Breast epithelium (tissue), 3 donors: ENCODE measurements around the gene KCNN3.

ENCODE experiments used
- POLR2AphosphoS5 ChIP-seq, 3 donors: sonication (generic); formaldehyde crosslinking; IDR thresholded peaks; one replicate each; pipeline ENCODE4 v1.6.1; 2017; ENCODE audit warnings: antibody characterized with exemption in 3 of 3
- TF ChIP-seq, protein P1 (sequence below), 3 donors: fragments of 450-650 bp; IDR thresholded peaks; one replicate each; pipeline ENCODE4 v1.5.1; 2016 to 2017; ENCODE audit warnings: antibody characterized with exemption in 3 of 3, mild to moderate bottlenecking in 3 of 3, moderate library complexity in 3 of 3

DNA sequence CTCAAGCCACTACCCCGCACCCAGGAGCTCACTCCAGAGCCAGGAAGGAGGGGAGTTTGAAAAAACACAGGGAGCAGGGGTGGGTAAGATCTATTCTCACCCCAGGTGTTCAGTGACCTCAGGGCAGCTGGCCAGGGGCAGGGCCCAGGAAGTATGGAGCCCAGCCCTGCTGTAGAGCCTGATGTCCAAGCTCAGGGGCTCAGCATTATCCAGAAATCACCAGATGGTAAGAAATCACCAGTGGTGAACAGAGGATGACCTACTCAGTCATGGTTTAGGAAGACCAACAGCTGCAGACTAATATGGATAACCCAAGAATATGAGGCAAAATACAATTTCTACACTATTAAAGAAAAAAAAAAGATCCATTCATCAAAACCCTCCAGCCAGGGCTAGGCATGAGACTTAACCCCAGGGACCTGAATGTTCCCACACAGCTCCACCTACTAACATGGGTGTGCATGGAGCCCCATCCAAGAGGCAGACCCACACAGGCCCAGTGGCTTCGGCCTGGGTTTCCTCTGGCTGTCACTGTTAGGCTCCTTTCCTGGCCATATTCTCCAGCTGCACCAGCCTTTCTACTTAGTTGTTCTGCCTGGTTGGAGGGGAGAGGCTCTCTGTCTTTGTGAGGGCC lies 67.6 kb downstream of the KCNN3 start:
- TF ChIP-seq POLR2AphosphoS5 (IDR thresholded peaks at IDR 0.05): no peak
- TF ChIP-seq, protein P1, sequence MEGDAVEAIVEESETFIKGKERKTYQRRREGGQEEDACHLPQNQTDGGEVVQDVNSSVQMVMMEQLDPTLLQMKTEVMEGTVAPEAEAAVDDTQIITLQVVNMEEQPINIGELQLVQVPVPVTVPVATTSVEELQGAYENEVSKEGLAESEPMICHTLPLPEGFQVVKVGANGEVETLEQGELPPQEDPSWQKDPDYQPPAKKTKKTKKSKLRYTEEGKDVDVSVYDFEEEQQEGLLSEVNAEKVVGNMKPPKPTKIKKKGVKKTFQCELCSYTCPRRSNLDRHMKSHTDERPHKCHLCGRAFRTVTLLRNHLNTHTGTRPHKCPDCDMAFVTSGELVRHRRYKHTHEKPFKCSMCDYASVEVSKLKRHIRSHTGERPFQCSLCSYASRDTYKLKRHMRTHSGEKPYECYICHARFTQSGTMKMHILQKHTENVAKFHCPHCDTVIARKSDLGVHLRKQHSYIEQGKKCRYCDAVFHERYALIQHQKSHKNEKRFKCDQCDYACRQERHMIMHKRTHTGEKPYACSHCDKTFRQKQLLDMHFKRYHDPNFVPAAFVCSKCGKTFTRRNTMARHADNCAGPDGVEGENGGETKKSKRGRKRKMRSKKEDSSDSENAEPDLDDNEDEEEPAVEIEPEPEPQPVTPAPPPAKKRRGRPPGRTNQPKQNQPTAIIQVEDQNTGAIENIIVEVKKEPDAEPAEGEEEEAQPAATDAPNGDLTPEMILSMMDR (IDR thresholded peaks at IDR 0.05): no peak
